GM23248 (cell line): ENCODE data around the gene FAM227B. TPM values are rescaled to one million over a fixed set of nuclear protein-coding genes. Genes with fewer than 3 reads are reported as not detected.

Experiments
- DNase-seq: peaks from one replicate; pipeline ENCODE4 v3.0.0-alpha.2; 2015
- H2AFZ ChIP-seq: fragments of 200-600 bp; sonication (generic); 2 replicates; pipeline ENCODE4 v1.6.1; 2016; ENCODE audit warnings: antibody characterized with exemption
- H3F3A ChIP-seq: fragments of 200-600 bp; sonication (generic); 2 replicates; pipeline ENCODE4 v1.6.1; 2016; ENCODE audit warnings: mild to moderate bottlenecking, antibody characterized with exemption, mixed run types; ENCODE audit not compliant: insufficient read depth
- H3K27ac ChIP-seq: fragments of 200-600 bp; sonication (generic); 2 replicates; pipeline ENCODE4 v1.5.1; 2016; ENCODE audit warnings: mild to moderate bottlenecking
- H3K27me3 ChIP-seq: fragments of 200-600 bp; sonication (generic); replicated peaks from 2 replicates; pipeline ENCODE4 v1.6.1; 2016; ENCODE audit warnings: mild to moderate bottlenecking; ENCODE audit not compliant: insufficient read depth
- H3K36me3 ChIP-seq: fragments of 200-600 bp; sonication (generic); 2 replicates; pipeline ENCODE4 v1.6.1; 2016; ENCODE audit warnings: low read depth, mild to moderate bottlenecking
- H3K4me1 ChIP-seq: fragments of 200-600 bp; sonication (generic); 2 replicates; pipeline ENCODE4 v1.6.1; 2016; ENCODE audit warnings: mild to moderate bottlenecking; ENCODE audit not compliant: insufficient read depth
- H3K4me2 ChIP-seq: fragments of 200-600 bp; sonication (generic); one replicate; pipeline ENCODE4 v1.6.1; 2016; ENCODE audit warnings: mild to moderate bottlenecking; ENCODE audit not compliant: unreplicated experiment
- H3K4me3 ChIP-seq: fragments of 200-600 bp; sonication (generic); 2 replicates; pipeline ENCODE4 v1.5.1; 2016; ENCODE audit warnings: mild to moderate bottlenecking
- H3K79me2 ChIP-seq: fragments of 200-600 bp; sonication (generic); 2 replicates; pipeline ENCODE4 v1.6.1; 2016; ENCODE audit warnings: mild to moderate bottlenecking; ENCODE audit not compliant: insufficient read depth
- H3K9ac ChIP-seq: fragments of 200-600 bp; sonication (generic); 2 replicates; pipeline ENCODE4 v1.6.1; 2016; ENCODE audit warnings: mild to moderate bottlenecking
- H3K9me2 ChIP-seq: fragments of 200-600 bp; sonication (generic); 2 replicates; pipeline ENCODE4 v1.6.1; 2016; ENCODE audit warnings: mixed run types, mild to moderate bottlenecking, moderate library complexity; ENCODE audit not compliant: insufficient read depth
- H3K9me3 ChIP-seq: fragments of 200-600 bp; sonication (generic); one replicate; pipeline ENCODE4 v1.6.1; 2017; ENCODE audit warnings: low read depth
- H4K20me1 ChIP-seq: fragments of 200-600 bp; sonication (generic); 2 replicates; pipeline ENCODE4 v1.6.0; 2016; ENCODE audit not compliant: insufficient read depth
- EZH2 ChIP-seq: fragments of 200-600 bp; sonication (generic); IDR thresholded peaks from 2 replicates; pipeline ENCODE4 v1.6.1; 2018; ENCODE audit warnings: antibody characterized with exemption, mild to moderate bottlenecking; ENCODE audit not compliant: insufficient read depth, poor library complexity, severe bottlenecking
- EZH2phosphoT487 ChIP-seq: fragments of 200-600 bp; sonication (generic); IDR thresholded peaks from 2 replicates; pipeline ENCODE4 v1.6.1; 2018; ENCODE audit warnings: antibody characterized with exemption, moderate library complexity, mild to moderate bottlenecking, low read depth; ENCODE audit not compliant: insufficient read depth
- WGBS, 2 experiments: methylation state at CpG; one replicate each; pipeline ENCODE4 v1.1.6; 2015 to 2017; ENCODE audit warnings: low lambda C conversion rate in 2 of 2, low coverage in 1 of 2; ENCODE audit errors: missing lambda C conversion rate in 2 of 2; 5-methylcytosine and 5-hydroxymethylcytosine counted together
- in situ Hi-C: fragments of 300-500 bp; cut with MboI; formaldehyde crosslinking; loops from 2 replicates; pipeline ENCODE4 v1.15.0; 2020
- polyA plus RNA-seq: library from polyadenylated mRNA; unstranded; fragments of >200 nt; fragmentation: Nextera tagmentation; extraction: Ambion mirVana; gene quantifications from 2 replicates; pipeline ENCODE4 v1.2.1, GENCODE V29; 2016
- total RNA-seq: library from RNA; depleted of rRNA; stranded (reverse); fragments of >200 nt; shearing (Covaris generic); gene quantifications from 2 replicates; pipeline ENCODE4 v1.2.3, GENCODE V29; 2014

The FAM227B gene
- total and polyA plus RNA-seq, 2 experiments from 2014 or later = 4.4 to 10.0 TPM

DNA sequence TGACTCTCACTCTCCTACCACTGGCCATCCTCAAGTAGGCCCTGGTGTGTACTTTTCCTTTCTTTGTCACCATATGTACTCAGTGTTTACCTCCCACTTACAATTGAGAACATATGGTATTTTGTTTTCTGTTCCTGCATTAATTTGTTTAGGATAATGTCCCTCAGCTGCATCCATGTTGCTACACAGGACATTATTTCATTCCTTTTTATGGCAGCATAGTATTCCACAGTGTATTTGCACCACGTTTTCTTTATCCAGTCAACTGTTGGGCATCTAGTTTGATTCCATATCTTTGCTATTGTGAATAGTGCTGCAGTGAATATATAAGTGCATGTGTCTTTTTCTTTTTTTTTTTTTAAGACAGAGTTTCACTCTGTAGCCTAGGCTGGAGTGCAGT lies 324.4 kb downstream of the FAM227B start:
- 89 to 97% methylated on average over 1 of the region's 1 CpG for WGBS, 2 experiments
- in situ Hi-C loops = no loop called here

DNA sequence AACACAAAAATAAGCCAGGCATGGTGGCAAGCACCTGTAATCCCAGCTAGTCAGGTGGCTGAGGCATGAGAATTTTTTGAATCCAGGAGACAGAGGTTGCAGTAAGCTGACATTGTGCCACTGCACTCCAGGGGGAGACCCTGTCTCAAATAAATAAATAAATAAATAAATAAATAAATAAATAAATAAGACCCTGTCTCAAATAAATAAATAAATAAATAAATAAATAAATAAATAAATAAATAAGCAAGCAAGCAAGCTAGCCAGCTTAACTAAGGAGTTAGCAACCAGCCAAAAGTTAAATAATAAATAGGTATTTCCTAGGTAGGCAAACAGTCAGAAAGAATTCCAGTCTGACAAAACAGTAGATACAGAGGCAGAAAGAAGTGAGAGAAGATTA lies 326.7 kb downstream of the FAM227B start:
- H3K27me3 ChIP-seq = no peaks in the 10 kb centered on the region
- no peak overlapping the region for H3K27ac ChIP-seq
- 0 out of 2 replicates have a peak, but pooled peaks cover 6% of the 10 kb centered on the region for H3F3A ChIP-seq
- H3K79me2 ChIP-seq = peaks cover 22% of the 10 kb centered on the region
- H3K9ac ChIP-seq = no peak overlapping the region
- no peak overlapping the region for H3K4me2 ChIP-seq
- TF ChIP-seq EZH2phosphoT487 (no peak), EZH2 (no peak)
- H3K9me2 ChIP-seq = no peaks in the 10 kb centered on the region
- no peak for DNase-seq
- H4K20me1 ChIP-seq = no peaks in the 10 kb centered on the region
- no peak overlapping the region for H3K4me3 ChIP-seq
- H2AFZ ChIP-seq = no peak overlapping the region
- H3K4me1 ChIP-seq = no peaks in the 10 kb centered on the region
- H3K9me3 ChIP-seq = no peaks in the 10 kb centered on the region
- no peaks in the 10 kb centered on the region; the same call in 1 of the 2 replicates for H3K36me3 ChIP-seq
- in situ Hi-C loops = no loop called here

More for the DNA sequence above, 324.4 kb downstream of the FAM227B start:
- H3K4me2 ChIP-seq = no peak overlapping the region
- H2AFZ ChIP-seq = no peak overlapping the region
- no peaks in the 10 kb centered on the region for H4K20me1 ChIP-seq
- H3K9me3 ChIP-seq = no peaks in the 10 kb centered on the region
- no peaks in the 10 kb centered on the region for H3K9me2 ChIP-seq
- H3K27me3 ChIP-seq = no peaks in the 10 kb centered on the region
- 0 out of 2 replicates have a peak, but pooled peaks cover 2% of the 10 kb centered on the region for H3K4me1 ChIP-seq
- H3K27ac ChIP-seq = no peak overlapping the region
- no peaks in the 10 kb centered on the region; the same call in 1 of the 2 replicates for H3K36me3 ChIP-seq
- no peak for DNase-seq
- TF ChIP-seq EZH2 (no peak), EZH2phosphoT487 (no peak)
- no peak overlapping the region for H3K4me3 ChIP-seq
- peaks cover 46% of the 10 kb centered on the region for H3K79me2 ChIP-seq
- H3K9ac ChIP-seq = no peak overlapping the region
- H3F3A ChIP-seq = 0 out of 2 replicates have a peak, but pooled peaks cover 6% of the 10 kb centered on the region

DNA sequence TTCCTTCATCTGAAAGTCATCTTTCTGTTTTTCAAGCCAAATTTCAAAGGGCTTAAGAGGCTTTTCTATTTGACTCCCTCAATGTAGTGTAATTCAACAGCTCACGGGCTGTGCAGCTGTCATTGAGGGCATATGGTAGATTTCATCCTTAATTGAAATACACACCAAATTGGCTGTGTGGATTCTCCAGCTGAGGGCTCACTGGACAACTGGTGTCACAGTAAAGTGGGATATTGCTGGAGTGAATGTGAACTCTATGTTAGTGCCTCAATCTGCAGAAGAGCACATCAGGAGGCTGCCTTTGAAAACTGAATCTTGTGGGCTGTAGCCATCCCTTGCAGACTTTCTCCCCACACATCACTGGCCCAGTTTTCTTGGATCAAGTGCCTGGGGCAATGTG lies 330.4 kb downstream of the FAM227B start:
- no peak overlapping the region for H2AFZ ChIP-seq
- peaks cover 9% of the 10 kb centered on the region; the same call in 1 of the 2 replicates for H3K4me1 ChIP-seq
- H3K9me3 ChIP-seq = no peaks in the 10 kb centered on the region
- in situ Hi-C loops = no loop called here
- H3K79me2 ChIP-seq = no peaks in the 10 kb centered on the region
- H3K36me3 ChIP-seq = peaks cover 5% of the 10 kb centered on the region
- TF ChIP-seq EZH2 = no peak
- no peak for TF ChIP-seq EZH2phosphoT487
- H3K27me3 ChIP-seq = no peaks in the 10 kb centered on the region
- H3F3A ChIP-seq = no peaks in the 10 kb centered on the region
- DNase-seq = no peak
- WGBS, 2 experiments = 43 to 58% methylated on average over 1 of the region's 1 CpG
- no peak overlapping the region for H3K27ac ChIP-seq
- H3K9ac ChIP-seq = no peak overlapping the region
- peaks cover under 1% of the 10 kb centered on the region; the same call in 1 of the 2 replicates for H3K9me2 ChIP-seq
- H3K4me2 ChIP-seq = no peak overlapping the region
- no peak overlapping the region for H3K4me3 ChIP-seq
- H4K20me1 ChIP-seq = no peaks in the 10 kb centered on the region

DNA sequence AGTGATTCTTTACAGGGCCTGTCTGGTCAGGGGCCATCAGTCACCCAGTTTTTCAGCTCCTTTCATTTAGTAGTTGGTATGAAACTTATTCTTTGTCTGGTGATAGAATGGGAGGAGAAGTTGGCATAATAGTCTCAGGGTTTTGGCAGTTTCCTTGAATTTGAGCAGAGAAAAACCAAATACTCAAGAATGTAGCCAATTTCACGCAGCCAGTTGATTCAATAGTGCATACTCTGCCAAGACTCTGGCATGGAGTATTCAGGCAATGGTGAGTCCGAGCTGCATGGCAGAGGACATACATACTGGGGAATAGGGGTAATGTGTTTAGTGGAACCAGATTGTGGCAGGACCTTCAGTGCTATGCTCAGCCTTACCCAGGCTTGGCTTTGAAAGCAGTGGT lies 332.2 kb downstream of the FAM227B start:
- Histone ChIP-seq H2AFZ (no peak overlapping the region), H3K4me3 (no peak overlapping the region), H3K36me3 (peaks cover 12% of the 10 kb centered on the region), H3K79me2 (no peaks in the 10 kb centered on the region), H4K20me1 (no peaks in the 10 kb centered on the region), H3K4me1 (peaks cover 9% of the 10 kb centered on the region), H3K9me3 (no peaks in the 10 kb centered on the region), H3K4me2 (no peak overlapping the region), H3K27me3 (no peaks in the 10 kb centered on the region), H3K9ac (no peak overlapping the region), H3F3A (peaks cover 2% of the 10 kb centered on the region; the same call in 1 of the 2 replicates), H3K9me2 (peaks cover 6% of the 10 kb centered on the region; the same call in 1 of the 2 replicates), H3K27ac (no peak overlapping the region)
- TF ChIP-seq EZH2phosphoT487 (no peak), EZH2 (no peak)
- in situ Hi-C loops = no loop called here
- peak; percentile 22 for DNase-seq
- WGBS, 2 experiments = 49 to 51% methylated on average over 2 of the region's 2 CpGs

DNA sequence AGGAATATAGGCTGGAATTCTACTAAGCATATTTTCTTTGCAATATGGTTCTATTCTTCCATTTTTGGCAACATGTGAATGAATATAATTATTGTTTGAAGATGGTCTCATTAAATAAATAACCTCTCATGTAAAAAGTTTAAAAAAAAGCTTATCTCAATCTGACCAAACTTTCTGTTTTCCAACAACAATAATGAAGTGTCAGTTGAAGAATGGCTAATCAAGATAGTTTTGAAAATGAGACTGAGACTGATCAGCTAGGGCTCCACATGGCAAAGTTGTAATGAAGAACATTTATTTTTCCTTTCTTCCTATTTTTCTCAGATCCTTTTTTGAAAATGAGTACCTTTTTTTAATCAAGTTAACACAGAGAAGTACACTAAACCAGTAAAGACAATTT lies 333.1 kb downstream of the FAM227B start:
- Histone ChIP-seq H3K9me2 (peaks cover 6% of the 10 kb centered on the region; the same call in 1 of the 2 replicates), H3K9me3 (no peaks in the 10 kb centered on the region), H3K36me3 (peaks cover 12% of the 10 kb centered on the region; the same call in 1 of the 2 replicates), H3K4me1 (peaks cover 18% of the 10 kb centered on the region), H3K4me2 (no peak overlapping the region), H3K27me3 (no peaks in the 10 kb centered on the region), H2AFZ (no peak overlapping the region), H3K79me2 (no peaks in the 10 kb centered on the region), H3K27ac (no peak overlapping the region), H3K9ac (no peak overlapping the region), H3K4me3 (no peak overlapping the region), H3F3A (peaks cover 11% of the 10 kb centered on the region), H4K20me1 (no peaks in the 10 kb centered on the region)
- in situ Hi-C loops = no loop called here
- TF ChIP-seq EZH2 = no peak
- no peak for TF ChIP-seq EZH2phosphoT487
- DNase-seq = no peak
